COR-L47 (cell line): Measurements from ENCODE around the gene NCKAP5.

Experiments
- DNase-seq: peaks from one replicate; lab custom pipeline; 2025; lab: John Stamatoyannopoulos, UW

Gene NCKAP5

GRCh38 chr2:133146893-133147292 is 421.4 kb downstream of the NCKAP5 start:
- no peak for DNase-seq

- no peak for DNase-seq
Observed at GRCh38 chr2:133143645-133144044, 424.6 kb downstream of the NCKAP5 start.

- DNase-seq: no peak
Observed at GRCh38 chr2:133142087-133142486, 426.2 kb downstream of the NCKAP5 start.

GRCh38 chr2:133140620-133141019 is 427.6 kb downstream of the NCKAP5 start:
- DNase-seq: no peak

GRCh38 chr2:133139847-133140533 is 428.3 kb downstream of the NCKAP5 start:
- no peak for DNase-seq

GRCh38 chr2:133138693-133139092 is 429.6 kb downstream of the NCKAP5 start:
- no peak for DNase-seq

GRCh38 chr2:133135035-133135654 is 433.1 kb downstream of the NCKAP5 start:
- no peak for DNase-seq

- no peak for DNase-seq
Observed at GRCh38 chr2:133130548-133131246, 437.6 kb downstream of the NCKAP5 start.

GRCh38 chr2:133124446-133124845 is 443.8 kb downstream of the NCKAP5 start:
- no peak for DNase-seq

- no peak for DNase-seq
Observed at GRCh38 chr2:133123904-133124303, 444.4 kb downstream of the NCKAP5 start.

- no peak for DNase-seq
Observed at GRCh38 chr2:133123393-133123792, 444.9 kb downstream of the NCKAP5 start.

GRCh38 chr2:133122529-133122928 is 445.7 kb downstream of the NCKAP5 start:
- DNase-seq: no peak

- DNase-seq: no peak
Observed at GRCh38 chr2:133120310-133120709, 448.0 kb downstream of the NCKAP5 start.

GRCh38 chr2:133110201-133110600 is 458.1 kb downstream of the NCKAP5 start:
- no peak for DNase-seq

- DNase-seq: no peak
Observed at GRCh38 chr2:133109772-133110171, 458.5 kb downstream of the NCKAP5 start.

- no peak for DNase-seq
Observed at GRCh38 chr2:133107058-133107815, 461.0 kb downstream of the NCKAP5 start.

- no peak for DNase-seq
Observed at GRCh38 chr2:133104871-133105270, 463.4 kb downstream of the NCKAP5 start.

- DNase-seq: no peak
Observed at GRCh38 chr2:133098787-133099186, 469.5 kb downstream of the NCKAP5 start.

GRCh38 chr2:133097666-133098065 is 470.6 kb downstream of the NCKAP5 start:
- DNase-seq: no peak

- no peak for DNase-seq
Observed at GRCh38 chr2:133092571-133092970, 475.7 kb downstream of the NCKAP5 start.

- no peak for DNase-seq
Observed at GRCh38 chr2:133090358-133090757, 477.9 kb downstream of the NCKAP5 start.

- DNase-seq: no peak
Observed at GRCh38 chr2:133086176-133086575, 482.1 kb downstream of the NCKAP5 start.

- no peak for DNase-seq
Observed at GRCh38 chr2:133085646-133086045, 482.6 kb downstream of the NCKAP5 start.
